Muscle of arm (tissue), 12 donors: ENCODE data around the gene FBXO17. TPM values are rescaled to one million over a fixed set of nuclear protein-coding genes. Genes with fewer than 3 reads are reported as not detected.
"Not testable (repeated sequence)": the region's sequence is repeated elsewhere in the genome, so short reads cannot be mapped to it uniquely, and the experiment has no call there.

Experiments used
- DNase-seq: peaks from one replicate; pipeline ENCODE4 v3.0.0-alpha.2; 2013
- polyA plus RNA-seq, 12 donors: library from polyadenylated mRNA; unstranded; fragments of 120-200 nt; gene quantifications; one replicate each; pipeline ENCODE4 v1.2.1, GENCODE V29; 2013; ENCODE audit not compliant: insufficient read length in 12 of 12

FBXO17 gene
- polyA plus RNA-seq, 12 donors = 22.6 to 33.6 (median 28.0) TPM; not detected in 1

DNA sequence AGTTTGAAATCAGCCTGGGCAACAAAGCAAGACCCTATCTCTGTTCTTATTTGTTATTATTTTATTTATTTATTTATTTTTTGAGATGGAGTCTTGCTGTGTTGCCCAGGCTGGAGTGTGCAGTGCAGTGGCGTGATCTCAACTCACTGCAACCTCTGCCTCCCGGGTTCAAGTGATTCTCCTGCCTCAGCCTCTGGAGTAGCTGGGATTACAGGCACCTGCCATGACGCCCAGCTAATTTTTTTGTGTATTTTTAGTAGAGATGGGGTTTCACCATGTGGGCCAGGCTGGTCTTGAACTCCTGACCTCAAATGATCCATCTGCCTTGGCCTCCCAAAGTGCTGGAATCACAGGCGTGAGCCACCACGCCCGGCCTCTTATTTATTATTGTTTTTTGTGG, 12.2 kb upstream of the FBXO17 start:
- DNase-seq = not testable (repeated sequence)

GRCh38 chr19:38985262-38985661, 9.7 kb upstream of the FBXO17 start:
- no peak for DNase-seq

DNA sequence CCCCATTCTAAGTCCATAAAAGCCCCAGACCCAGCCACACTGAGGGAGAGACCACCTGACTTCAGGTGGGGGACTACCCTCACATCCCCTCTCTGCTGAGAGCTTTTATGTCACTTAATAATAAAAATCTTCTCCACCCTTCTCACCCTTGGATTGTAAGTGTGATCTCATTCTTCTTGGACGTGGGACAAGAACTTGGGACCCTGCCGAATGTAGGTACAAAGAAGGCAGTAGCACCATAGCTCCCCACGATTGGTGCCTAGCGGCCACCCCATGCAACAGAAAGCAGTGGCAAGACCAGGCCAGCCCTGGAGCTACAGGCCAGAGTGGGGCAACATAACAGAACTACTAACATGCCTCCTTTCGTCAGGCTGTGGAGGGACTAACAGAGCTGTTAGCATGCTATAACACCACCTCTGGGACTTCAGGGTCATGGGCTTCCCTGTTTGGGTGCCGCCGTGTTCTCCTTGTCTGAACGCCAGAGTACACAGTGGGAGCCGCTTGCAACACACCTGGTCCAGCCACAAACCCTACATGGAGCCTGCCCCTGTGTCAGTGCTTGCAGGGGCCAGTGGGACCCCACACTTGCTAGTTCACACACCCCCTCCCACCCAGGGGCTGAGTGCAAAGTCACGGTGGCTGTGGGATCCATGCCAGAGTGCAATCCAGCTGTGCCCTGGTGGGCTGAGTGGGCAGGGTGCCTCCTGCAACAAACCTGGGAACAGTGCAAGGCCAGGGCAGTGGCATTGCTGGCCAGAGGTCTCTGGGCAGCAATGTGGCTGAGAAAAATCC, 5.2 kb upstream of the FBXO17 start:
- DNase-seq = no peak

DNA sequence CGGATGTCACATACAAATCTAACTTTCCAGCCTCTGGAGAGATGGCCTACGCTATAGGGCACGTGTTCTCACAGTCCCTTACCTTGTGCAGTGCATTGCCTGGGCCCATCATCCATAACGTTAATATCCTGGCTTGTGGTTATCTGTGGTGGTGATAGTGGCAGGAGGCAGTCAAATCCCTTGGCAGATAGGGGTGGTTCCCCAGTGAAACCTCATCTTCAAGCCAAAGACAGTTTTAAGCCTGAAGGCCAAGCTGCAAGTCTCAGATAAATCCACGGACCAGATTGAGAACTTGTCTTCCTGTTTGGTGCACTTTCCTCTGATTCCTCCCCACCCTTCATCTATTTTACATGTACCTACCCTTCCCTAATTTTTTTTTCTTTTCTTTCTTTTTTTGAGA, 4.3 kb upstream of the FBXO17 start:
- no peak for DNase-seq

DNA sequence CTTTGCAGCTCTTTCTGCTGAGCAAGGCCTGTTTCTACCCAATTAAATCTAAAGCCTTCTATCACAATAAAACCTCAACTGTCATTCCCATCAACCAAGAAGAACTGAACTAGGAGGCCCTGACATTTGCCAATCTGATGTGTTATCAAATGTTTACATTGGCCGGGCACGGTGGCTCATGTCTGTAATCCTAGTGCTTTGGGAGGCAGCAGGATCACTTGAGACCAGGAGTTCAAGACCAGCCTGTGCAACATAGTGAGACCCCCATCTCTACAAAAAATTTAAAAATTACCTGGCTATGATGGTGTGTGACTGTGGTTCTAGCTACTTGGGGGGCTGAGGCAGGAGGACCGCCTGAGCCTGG, 2.8 kb upstream of the FBXO17 start:
- DNase-seq = no peak

DNA sequence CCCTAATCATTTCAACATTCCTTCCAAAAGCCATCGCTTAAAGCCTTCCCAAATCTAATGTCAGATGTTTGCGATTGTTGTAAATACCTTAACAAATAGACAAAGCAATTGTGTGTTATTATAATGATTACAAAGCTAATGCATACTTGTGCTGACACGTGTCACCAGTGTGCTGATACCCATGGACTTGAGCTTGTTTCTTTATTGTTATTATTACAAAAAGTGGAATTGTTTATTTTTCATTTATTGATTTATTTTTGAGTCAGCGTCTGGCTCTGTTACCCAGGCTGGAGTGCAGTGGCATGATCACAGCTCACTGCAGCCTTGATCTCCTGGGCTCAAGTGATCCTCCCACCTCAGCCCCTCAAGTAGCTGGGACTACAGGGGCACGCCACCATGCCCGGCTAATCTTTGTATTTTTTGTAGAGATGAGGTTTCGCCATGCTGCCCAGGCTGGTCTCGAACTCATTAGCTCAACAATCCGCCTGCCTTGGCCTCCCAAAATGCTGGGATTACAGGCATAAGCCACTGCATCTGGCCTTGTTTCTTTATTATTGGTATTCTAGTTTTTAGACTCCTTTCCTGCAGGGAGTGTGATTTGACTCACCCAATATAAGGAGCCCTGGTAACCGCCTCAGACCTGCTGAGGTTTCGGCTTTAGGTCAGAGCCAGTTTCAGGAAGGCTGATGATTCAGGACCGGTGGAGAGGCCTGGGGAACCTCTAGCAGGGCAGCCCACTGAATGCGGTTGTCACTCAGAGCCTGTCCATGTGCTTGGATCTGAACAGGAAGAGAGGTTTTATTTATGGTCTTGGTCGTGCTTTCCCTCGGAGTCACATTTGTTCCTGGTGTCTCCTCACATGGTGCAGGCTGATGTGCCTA, 2.1 kb upstream of the FBXO17 start:
- DNase-seq = no peak

GRCh38 chr19:38975861-38976271, 324 bp upstream of the FBXO17 start:
- DNase-seq = peak; percentile 68

DNA sequence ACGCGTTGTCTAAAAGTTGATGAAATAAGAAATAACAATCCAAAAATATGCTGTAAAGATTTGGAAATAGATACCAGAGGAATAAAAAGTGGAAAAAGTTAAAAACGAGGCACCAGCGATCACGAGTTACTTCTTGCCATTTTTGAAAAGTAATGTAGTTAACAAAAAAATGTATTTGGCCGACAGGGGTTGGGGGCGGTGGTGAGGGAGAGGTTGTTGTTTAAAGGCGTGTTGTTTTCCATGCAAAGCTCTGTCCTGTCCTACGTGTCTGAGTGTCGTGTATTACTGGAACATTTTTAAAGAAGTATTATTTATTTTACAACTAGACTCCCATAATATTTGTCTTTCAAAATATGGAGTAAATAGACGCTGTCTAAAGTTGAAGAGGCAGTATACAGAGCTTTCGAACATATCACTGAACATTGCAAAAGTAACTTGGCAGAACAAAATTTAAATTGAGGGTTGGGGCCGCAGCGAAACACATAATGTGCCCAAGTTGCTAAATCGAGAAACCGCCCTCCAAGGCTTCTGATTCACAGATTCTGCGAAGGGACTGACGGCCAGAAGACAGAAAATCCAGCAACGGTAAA, 823 bp downstream of the FBXO17 start:
- DNase-seq = peak; percentile 42

- no peak for DNase-seq
These were observed 3.9 kb downstream of the FBXO17 start for GRCh38 chr19:38971672-38972071.

GRCh38 chr19:38970664-38971532, 4.6 kb downstream of the FBXO17 start:
- no peak for DNase-seq

DNA sequence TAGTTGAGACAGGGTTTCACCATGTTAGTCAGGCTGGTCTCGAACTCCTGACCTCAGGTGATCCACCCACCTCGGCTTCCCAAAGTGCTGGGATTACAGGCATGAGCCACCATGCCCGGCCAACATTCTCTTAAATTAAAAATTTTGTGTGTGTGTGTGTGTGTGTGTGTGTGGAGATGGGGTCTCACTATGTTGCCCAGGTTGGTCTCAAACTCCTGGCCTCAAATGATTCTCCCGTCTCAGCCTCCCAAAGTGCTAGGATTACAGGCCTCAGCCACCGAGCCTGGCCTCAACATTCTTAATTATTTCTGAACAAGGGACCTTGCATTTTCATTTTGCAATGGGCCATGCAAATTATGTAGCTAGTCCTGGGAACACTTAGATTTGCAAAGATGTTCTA, 9.4 kb downstream of the FBXO17 start:
- not testable (repeated sequence) for DNase-seq

DNA sequence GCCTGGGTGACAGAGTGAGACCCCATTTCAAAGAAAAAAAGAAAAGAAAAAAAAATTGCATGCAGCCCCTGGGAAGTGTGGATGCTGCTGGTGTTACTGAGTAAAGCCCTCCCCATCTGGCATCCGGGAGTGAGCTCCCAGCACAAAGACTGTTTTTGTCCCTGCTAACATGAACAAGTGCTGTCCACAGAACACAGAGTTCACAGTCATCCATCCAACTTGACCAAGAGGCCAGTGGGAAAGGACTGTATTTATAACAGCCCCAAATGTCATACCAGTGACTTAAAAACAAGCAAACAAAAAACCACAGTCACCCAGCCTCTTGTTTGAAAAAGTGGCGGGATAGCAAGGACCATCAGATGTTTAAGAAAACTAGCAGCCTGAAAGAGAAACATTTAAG, 10.8 kb downstream of the FBXO17 start:
- DNase-seq = no peak

DNA sequence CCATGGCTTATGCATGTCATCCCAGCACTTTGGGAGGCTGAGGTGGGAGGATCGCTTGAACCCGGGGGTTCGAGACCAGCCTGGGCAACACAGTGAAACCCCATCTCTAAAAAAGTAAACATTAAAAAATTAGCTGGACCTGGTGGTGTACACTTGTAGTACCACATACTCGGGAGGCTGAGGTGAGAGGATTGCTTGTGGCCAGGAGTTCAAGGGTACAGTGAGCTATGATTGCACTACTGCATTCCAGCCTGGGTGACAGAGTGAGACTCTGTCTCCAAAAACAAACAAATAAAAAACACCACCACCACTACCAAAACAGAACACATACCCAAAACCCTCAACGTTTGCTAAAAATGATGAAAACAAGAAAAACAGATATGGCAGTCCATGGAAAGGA, 15.9 kb downstream of the FBXO17 start:
- no peak for DNase-seq

GRCh38 chr19:38958301-38958700, 17.2 kb downstream of the FBXO17 start:
- DNase-seq = no peak

DNA sequence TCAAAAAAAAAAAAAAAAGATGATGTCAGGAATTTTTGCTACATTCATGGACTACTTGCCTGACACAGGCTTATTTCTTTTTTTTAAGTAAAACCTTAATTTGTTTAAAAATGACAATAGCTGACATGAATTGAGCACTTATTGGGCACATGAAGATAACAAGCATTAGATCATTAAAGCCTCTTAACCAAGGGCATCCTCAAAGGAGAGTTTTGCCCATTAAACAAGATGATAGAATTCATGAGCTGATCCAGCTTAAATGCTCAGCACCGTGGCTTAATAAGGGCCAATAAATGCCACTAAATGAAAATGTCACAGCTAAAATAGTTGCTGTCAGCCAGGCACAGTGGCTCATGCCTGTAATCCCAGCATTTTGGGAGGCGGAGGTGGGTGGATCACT, 19.3 kb downstream of the FBXO17 start:
- no peak for DNase-seq

- no peak for DNase-seq
These were observed 21.9 kb downstream of the FBXO17 start for GRCh38 chr19:38953677-38954076.

- DNase-seq = no peak
These were observed 23.0 kb downstream of the FBXO17 start for GRCh38 chr19:38952395-38953165.

DNA sequence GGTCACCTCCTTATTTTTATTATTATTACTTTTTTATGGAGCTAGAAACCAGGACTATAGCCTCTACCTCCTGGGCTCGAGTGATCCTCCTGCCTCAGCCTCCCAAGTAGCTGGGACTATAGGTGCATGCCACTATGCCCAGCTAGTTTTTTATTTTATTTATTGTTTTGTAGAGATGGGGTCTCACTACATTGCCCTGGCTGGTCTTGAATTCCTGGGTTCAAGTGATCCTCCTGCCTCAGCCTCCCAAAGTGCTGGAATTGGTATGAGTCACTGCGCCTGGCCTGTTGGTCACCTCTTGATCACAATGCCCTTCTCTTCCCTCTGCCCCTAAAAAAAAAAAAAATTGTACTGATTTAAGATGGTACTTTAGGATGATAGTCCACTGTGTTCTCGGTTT, 24.4 kb downstream of the FBXO17 start:
- DNase-seq = no peak

- peak; percentile 85 for DNase-seq
These were observed 25.8 kb downstream of the FBXO17 start for GRCh38 chr19:38949580-38950367.
